ENCODE data around the gene KRT7.
"Not testable (repeated sequence)": the region's sequence is repeated elsewhere in the genome, so short reads cannot be mapped to it uniquely, and the experiment has no call there.

The KRT7 gene

GRCh38 chr12:52254180-52254964, 21.3 kb downstream of the KRT7 start:
- no peak overlapping the region for H3K4me3 ChIP-seq (ENCODE audit: low read depth, low read length)
- no peak for TF ChIP-seq CTCF (IDR thresholded peaks at IDR 0.05; ENCODE audit: low read depth, low read length)

- no peak overlapping the region for H3K4me3 ChIP-seq (ENCODE audit: low read depth, low read length)
- no peak for TF ChIP-seq CTCF (IDR thresholded peaks at IDR 0.05; ENCODE audit: low read depth, low read length)
These were observed 22.1 kb downstream of the KRT7 start for GRCh38 chr12:52254965-52255751.

GRCh38 chr12:52255926-52256583, 23.0 kb downstream of the KRT7 start:
- H3K4me3 ChIP-seq (ENCODE audit: low read depth, low read length) = no peak overlapping the region
- no peak for TF ChIP-seq CTCF (IDR thresholded peaks at IDR 0.05; ENCODE audit: low read depth, low read length)

- TF ChIP-seq CTCF (IDR thresholded peaks at IDR 0.05; ENCODE audit: low read depth, low read length) = no peak
- H3K4me3 ChIP-seq (ENCODE audit: low read depth, low read length) = no peak overlapping the region
These were observed 23.5 kb downstream of the KRT7 start for GRCh38 chr12:52256584-52256935.

GRCh38 chr12:52257074-52257551, 24.1 kb downstream of the KRT7 start:
- no peak overlapping the region for H3K4me3 ChIP-seq (ENCODE audit: low read depth, low read length)
- TF ChIP-seq CTCF (IDR thresholded peaks at IDR 0.05; ENCODE audit: low read depth, low read length) = no peak

- not testable (repeated sequence) for H3K4me3 ChIP-seq (ENCODE audit: low read depth, low read length)
These were observed 24.9 kb downstream of the KRT7 start for GRCh38 chr12:52257922-52258321.

- TF ChIP-seq CTCF (IDR thresholded peaks at IDR 0.05; ENCODE audit: low read depth, low read length) = no peak
- H3K4me3 ChIP-seq (ENCODE audit: low read depth, low read length) = no peak overlapping the region
These were observed 25.4 kb downstream of the KRT7 start for GRCh38 chr12:52258335-52258901.
